Natural killer cell (primary cell): ENCODE data around the gene TRIP12. TPM values are rescaled to one million over a fixed set of nuclear protein-coding genes. Genes with fewer than 3 reads are reported as not detected.

ENCODE experiments used
- ATAC-seq, 3 donors: fragments of 150-1000 bp in 2 of 3; fragments of 200-7000 bp in 1 of 3; cut with Tn5 transposase; 1 replicate in 1 of 3; 2 replicates in 2 of 3; pipeline ENCODE4 v1.10.0; 2021; ENCODE audit warnings: mild to moderate bottlenecking in 2 of 3, moderate library complexity in 2 of 3
- DNase-seq, 2 donors: peaks; one replicate each; pipeline versions ENCODE4 v3.0.0 to v3.0.0-alpha.2; 2013 to 2021; ENCODE audit warnings: mixed read lengths in 1 of 2
- H3K27ac ChIP-seq: one replicate; pipeline ENCODE4 v1.5.1; 2013; ENCODE audit warnings: mild to moderate bottlenecking, low read length
- H3K27me3 ChIP-seq: one replicate; pipeline ENCODE4 v1.6.1; 2013; ENCODE audit warnings: low read length; ENCODE audit not compliant: control insufficient read depth, insufficient read depth
- H3K36me3 ChIP-seq: one replicate; pipeline ENCODE4 v1.6.1; 2013; ENCODE audit warnings: low read length; ENCODE audit not compliant: control insufficient read depth, insufficient read depth
- H3K4me1 ChIP-seq: one replicate; pipeline ENCODE4 v1.6.1; 2013; ENCODE audit warnings: low read length; ENCODE audit not compliant: control insufficient read depth, insufficient read depth
- H3K4me3 ChIP-seq: one replicate; pipeline ENCODE4 v1.5.1; 2013; ENCODE audit warnings: low read length
- H3K9me3 ChIP-seq: one replicate; pipeline ENCODE4 v1.6.1; 2013; ENCODE audit warnings: low read length; ENCODE audit not compliant: control insufficient read depth, insufficient read depth
- H3K27ac Mint-ChIP-seq, 2 donors: one replicate each; pipeline ENCODE4 v1.8.0; 2022; ENCODE audit warnings: mild to moderate bottlenecking in 2 of 2, mixed read lengths in 2 of 2, moderate library complexity in 1 of 2
- H3K27me3 Mint-ChIP-seq, 2 donors: one replicate each; pipeline ENCODE4 v1.8.0; 2022; ENCODE audit warnings: low read depth in 2 of 2, mixed read lengths in 2 of 2
- H3K36me3 Mint-ChIP-seq: one replicate; pipeline ENCODE4 v1.8.0; 2022; ENCODE audit warnings: mixed read lengths
- H3K4me1 Mint-ChIP-seq, 2 donors: one replicate each; pipeline ENCODE4 v1.8.0; 2022; ENCODE audit warnings: mixed read lengths in 2 of 2
- H3K4me3 Mint-ChIP-seq: one replicate; pipeline ENCODE4 v1.8.0; 2022; ENCODE audit warnings: mild to moderate bottlenecking, moderate library complexity, mixed read lengths
- H3K9me3 Mint-ChIP-seq, 2 donors: one replicate each; pipeline ENCODE4 v1.8.0; 2022; ENCODE audit warnings: mixed read lengths in 2 of 2
- CTCF ChIP-seq: fragments of 200-600 bp; IDR thresholded peaks from one replicate; pipeline ENCODE4 v1.8.0; 2022; ENCODE audit warnings: antibody characterized with exemption
- WGBS: methylation state at CpG from one replicate; pipeline ENCODE4 v1.1.7; 2013; ENCODE audit warnings: missing lambda C conversion rate; ENCODE audit not compliant: insufficient coverage; 5-methylcytosine and 5-hydroxymethylcytosine counted together
- intact Hi-C: fragments of 100-400 bp; cut with micrococcal nuclease; formaldehyde crosslinking; loops from one replicate; pipeline ENCODE4 v1.14.2; 2022
- total RNA-seq, 4 donors: library from RNA; stranded (reverse); fragments of 120-200 nt in 1 of 4; gene quantifications; one replicate each; pipeline versions ENCODE4 v1.2.3 to v1.2.4, GENCODE V29; 2013 to 2022

The TRIP12 gene
- total RNA-seq, 3 donors from 2014 or later (not counting 1 experiment from before 2014, with no cell fraction given): 295 to 351 (median 325) TPM

GRCh38 chr2:229731363-229731762 lies 190.4 kb downstream of the TRIP12 start:
- peaks cover 9 to 20% of the 10 kb centered on the region in 2 donors for H3K4me1 Mint-ChIP-seq
- 91% methylated on average over 4 of the region's 5 CpGs for WGBS
- Histone ChIP-seq H3K36me3 (no peaks in the 10 kb centered on the region), H3K9me3 (no peaks in the 10 kb centered on the region), H3K27me3 (no peaks in the 10 kb centered on the region), H3K27ac (no peak overlapping the region), H3K4me1 (no peaks in the 10 kb centered on the region), H3K4me3 (no peak overlapping the region)
- no peak overlapping the region for H3K4me3 Mint-ChIP-seq
- intact Hi-C loops: no loop called here
- no peaks in the 10 kb centered on the region for H3K36me3 Mint-ChIP-seq
- H3K27ac Mint-ChIP-seq: no peak overlapping the region
- TF ChIP-seq CTCF: no peak
- no peak for DNase-seq
- peaks cover 5 to 6% of the 10 kb centered on the region in 2 donors for H3K27me3 Mint-ChIP-seq
- ATAC-seq: no peak
- no peaks in the 10 kb centered on the region for H3K9me3 Mint-ChIP-seq

- Histone ChIP-seq H3K4me3 (no peak overlapping the region), H3K9me3 (no peaks in the 10 kb centered on the region), H3K4me1 (no peaks in the 10 kb centered on the region), H3K27ac (no peak overlapping the region), H3K36me3 (no peaks in the 10 kb centered on the region), H3K27me3 (peaks cover under 1% of the 10 kb centered on the region)
- no peaks in the 10 kb centered on the region for H3K9me3 Mint-ChIP-seq
- DNase-seq (no peak), ATAC-seq (no peak)
- no peaks in the 10 kb centered on the region for H3K36me3 Mint-ChIP-seq
- H3K4me1 Mint-ChIP-seq: peaks cover 0 to 9% of the 10 kb centered on the region in 2 donors
- no peak for TF ChIP-seq CTCF
- H3K4me3 Mint-ChIP-seq: no peak overlapping the region
- no peak overlapping the region for H3K27ac Mint-ChIP-seq
- intact Hi-C loops: no loop called here
- peaks cover 10 to 15% of the 10 kb centered on the region in 2 donors for H3K27me3 Mint-ChIP-seq
Observed at GRCh38 chr2:229728370-229728769, 193.4 kb downstream of the TRIP12 start.

- no peak for ATAC-seq
- Histone ChIP-seq H3K27ac (no peak overlapping the region), H3K36me3 (no peaks in the 10 kb centered on the region), H3K9me3 (no peaks in the 10 kb centered on the region), H3K27me3 (peaks cover 2% of the 10 kb centered on the region), H3K4me3 (no peak overlapping the region), H3K4me1 (no peaks in the 10 kb centered on the region)
- Mint-ChIP-seq H3K27ac (no peak overlapping the region), H3K9me3 (no peaks in the 10 kb centered on the region), H3K27me3 (peaks cover 14 to 20% of the 10 kb centered on the region in 2 donors), H3K4me3 (no peak overlapping the region), H3K36me3 (no peaks in the 10 kb centered on the region), H3K4me1 (no peaks in the 10 kb centered on the region)
- no peak for TF ChIP-seq CTCF
- DNase-seq: no peak
- intact Hi-C loops: no loop called here
- 87% methylated on average over 2 of the region's 2 CpGs for WGBS
Observed at GRCh38 chr2:229726643-229727042, 195.2 kb downstream of the TRIP12 start.
